Mucosa of stomach (tissue), 1 donor: ENCODE measurements around the gene TSC1.
A peak's percentile ranks its signal among the peaks of the same experiment; 100 is the strongest.
"Not testable (repeated sequence)": the region's sequence is repeated elsewhere in the genome, so short reads cannot be mapped to it uniquely, and the experiment has no call there.

Experiments used
- H3K27me3 ChIP-seq: one replicate; pipeline ENCODE4 v1.7.0; 2013; ENCODE audit warnings: mild to moderate bottlenecking, low read length; ENCODE audit not compliant: control insufficient read depth, insufficient read depth
- H3K36me3 ChIP-seq: one replicate; pipeline ENCODE4 v1.7.0; 2013; ENCODE audit warnings: low read length; ENCODE audit not compliant: control insufficient read depth, insufficient read depth
- H3K4me1 ChIP-seq: one replicate; pipeline ENCODE4 v1.7.0; 2013; ENCODE audit warnings: mild to moderate bottlenecking, low read length; ENCODE audit not compliant: control insufficient read depth, insufficient read depth
- H3K4me3 ChIP-seq: one replicate; pipeline ENCODE4 v1.7.0; 2013; ENCODE audit warnings: low read length
- H3K9ac ChIP-seq: one replicate; pipeline ENCODE4 v1.7.0; 2013; ENCODE audit warnings: mild to moderate bottlenecking, low read length, moderate library complexity
- H3K9me3 ChIP-seq: one replicate; pipeline ENCODE4 v1.7.0; 2013; ENCODE audit warnings: mild to moderate bottlenecking, low read length, moderate library complexity; ENCODE audit not compliant: control insufficient read depth
- donor health status: Pancreatic carcinoma.

TSC1 gene

DNA sequence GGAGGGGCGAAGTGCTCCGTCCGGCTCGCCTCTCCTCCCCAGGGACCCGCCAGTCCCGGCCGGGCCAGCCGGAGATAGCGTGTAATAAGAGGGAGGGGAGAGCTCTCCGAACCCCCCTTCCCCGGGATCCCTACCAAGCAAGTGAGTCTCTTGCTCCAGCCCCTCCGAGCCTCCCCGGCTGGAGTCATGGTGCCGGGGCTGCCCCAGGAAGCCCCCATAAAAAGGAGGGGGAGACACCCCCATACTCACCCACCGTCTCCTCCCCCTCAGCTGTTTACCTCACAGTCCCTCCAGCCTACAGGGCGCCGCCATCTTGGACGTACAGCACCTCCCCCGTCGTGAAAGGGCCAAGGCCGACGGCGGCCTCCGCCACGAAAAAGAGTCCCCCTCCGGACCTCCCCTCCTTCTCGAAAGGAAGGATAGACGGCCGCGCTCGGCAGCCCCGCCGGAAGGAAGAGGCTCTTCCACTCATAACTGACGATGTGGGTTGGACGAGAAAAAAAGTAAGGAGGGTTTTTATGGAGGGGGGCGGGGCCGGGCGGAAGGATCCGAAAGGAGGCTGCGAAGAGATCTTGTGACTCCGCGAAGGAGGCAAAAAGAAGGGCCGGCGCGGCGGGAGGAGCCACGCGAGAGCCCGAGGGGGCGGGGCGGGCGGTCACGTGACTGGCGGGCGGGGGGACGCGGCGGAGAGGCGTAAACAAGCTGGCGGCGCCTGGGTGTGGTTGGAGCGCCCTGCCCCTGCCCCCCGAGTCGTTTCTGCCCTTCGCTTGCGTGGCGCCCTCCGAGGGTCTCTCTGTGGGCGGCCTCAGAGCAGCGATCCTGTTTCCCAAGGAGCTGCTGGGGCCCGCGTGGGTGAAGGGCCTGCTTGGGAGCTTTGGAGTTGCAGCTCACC is at the start of gene TSC1:
TSC1 (minus strand) TSS at position 323 of the 892 bp plus-strand sequence. CDS start 15,744 bp downstream, outside the sequence.
- peak within 1 kb of the TSS; percentile 91 for H3K9ac ChIP-seq
- no peaks in the 10 kb centered on the region for H3K36me3 ChIP-seq
- H3K27me3 ChIP-seq = no peaks in the 10 kb centered on the region
- H3K9me3 ChIP-seq = no peaks in the 10 kb centered on the region
- peak within 1 kb of the TSS; percentile 87 for H3K4me3 ChIP-seq
- peaks cover 18% of the 10 kb centered on the region for H3K4me1 ChIP-seq

DNA sequence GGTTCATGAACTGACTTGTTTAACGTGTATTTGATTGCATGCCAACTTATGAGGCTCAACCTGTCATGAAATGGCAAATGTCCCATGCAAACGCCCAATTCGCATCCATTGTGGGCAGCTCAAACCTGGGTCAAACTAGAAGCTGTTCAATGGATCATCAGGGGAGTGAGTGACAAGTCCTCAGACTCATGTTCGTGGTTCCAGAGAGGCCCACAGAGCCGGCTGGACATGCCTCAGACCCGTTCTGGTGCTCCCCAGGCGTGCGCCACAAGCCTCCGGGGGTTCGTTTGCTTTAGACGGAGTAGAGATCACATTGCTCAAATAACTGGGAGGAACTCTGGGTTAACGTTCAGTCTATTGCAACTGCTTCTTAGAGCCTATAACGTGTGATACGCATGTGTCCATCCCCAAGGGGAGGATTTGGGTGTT is 49.1 kb upstream of the TSC1 start:
- Histone ChIP-seq H3K4me1 (peaks cover 22% of the 10 kb centered on the region), H3K27me3 (peaks cover 16% of the 10 kb centered on the region), H3K9ac (no peak overlapping the region), H3K36me3 (no peaks in the 10 kb centered on the region), H3K9me3 (no peaks in the 10 kb centered on the region), H3K4me3 (no peak overlapping the region)

GRCh38 chr9:132991351-132992300 is 47.2 kb upstream of the TSC1 start:
- Histone ChIP-seq H3K9me3 (no peaks in the 10 kb centered on the region), H3K4me3 (no peak overlapping the region), H3K4me1 (peaks cover 22% of the 10 kb centered on the region), H3K9ac (no peak overlapping the region), H3K27me3 (peaks cover 20% of the 10 kb centered on the region), H3K36me3 (no peaks in the 10 kb centered on the region)

DNA sequence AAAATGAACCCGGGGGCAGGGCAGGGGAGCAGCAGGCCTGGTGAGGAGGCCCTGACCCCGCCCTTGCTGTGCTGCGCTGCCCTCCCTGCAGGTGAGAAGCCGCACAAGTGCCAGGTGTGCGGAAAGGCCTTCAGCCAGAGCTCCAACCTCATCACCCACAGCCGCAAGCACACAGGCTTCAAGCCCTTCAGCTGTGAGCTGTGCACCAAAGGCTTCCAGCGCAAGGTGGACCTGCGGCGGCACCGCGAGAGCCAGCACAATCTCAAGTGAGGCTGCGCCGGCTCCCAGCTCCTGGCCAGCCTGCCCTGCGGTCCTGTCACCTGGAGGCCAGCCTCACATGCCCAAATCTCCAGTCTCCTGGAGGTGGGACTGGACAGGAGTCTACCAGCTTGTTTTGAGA is 46.4 kb upstream of the TSC1 start:
- Histone ChIP-seq H3K9ac (no peak overlapping the region), H3K4me3 (no peak overlapping the region), H3K27me3 (peaks cover 20% of the 10 kb centered on the region), H3K9me3 (no peaks in the 10 kb centered on the region), H3K4me1 (peaks cover 22% of the 10 kb centered on the region), H3K36me3 (no peaks in the 10 kb centered on the region)

GRCh38 chr9:132989998-132990557 is 45.7 kb upstream of the TSC1 start:
- Histone ChIP-seq H3K27me3 (peaks cover 20% of the 10 kb centered on the region), H3K4me1 (peaks cover 19% of the 10 kb centered on the region)
- H3K9ac ChIP-seq, H3K36me3 ChIP-seq, H3K9me3 ChIP-seq, H3K4me3 ChIP-seq: not testable (repeated sequence)

- peaks cover 14% of the 10 kb centered on the region for H3K4me1 ChIP-seq
- peaks cover 20% of the 10 kb centered on the region for H3K27me3 ChIP-seq
- H3K9ac ChIP-seq = no peak overlapping the region
- no peaks in the 10 kb centered on the region for H3K36me3 ChIP-seq
- no peaks in the 10 kb centered on the region for H3K9me3 ChIP-seq
- H3K4me3 ChIP-seq = no peak overlapping the region
Observed at GRCh38 chr9:132989414-132989996, 45.1 kb upstream of the TSC1 start.

DNA sequence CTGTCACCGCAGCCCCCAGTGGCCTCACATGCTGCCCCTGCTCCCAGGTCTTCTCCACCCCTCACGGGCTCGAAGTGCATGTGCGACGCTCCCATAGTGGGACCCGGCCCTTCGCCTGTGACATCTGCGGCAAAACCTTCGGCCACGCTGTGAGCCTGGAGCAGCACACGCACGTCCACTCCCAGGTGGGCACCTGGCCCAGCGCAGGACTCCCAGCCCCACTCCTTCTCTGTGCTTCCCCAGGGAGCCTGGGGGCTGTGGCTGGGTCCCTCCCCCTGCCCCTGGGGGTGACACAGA is 44.5 kb upstream of the TSC1 start:
- no peaks in the 10 kb centered on the region for H3K9me3 ChIP-seq
- no peaks in the 10 kb centered on the region for H3K36me3 ChIP-seq
- no peak overlapping the region for H3K9ac ChIP-seq
- peaks cover 20% of the 10 kb centered on the region for H3K27me3 ChIP-seq
- peaks cover 8% of the 10 kb centered on the region for H3K4me1 ChIP-seq
- no peak overlapping the region for H3K4me3 ChIP-seq

DNA sequence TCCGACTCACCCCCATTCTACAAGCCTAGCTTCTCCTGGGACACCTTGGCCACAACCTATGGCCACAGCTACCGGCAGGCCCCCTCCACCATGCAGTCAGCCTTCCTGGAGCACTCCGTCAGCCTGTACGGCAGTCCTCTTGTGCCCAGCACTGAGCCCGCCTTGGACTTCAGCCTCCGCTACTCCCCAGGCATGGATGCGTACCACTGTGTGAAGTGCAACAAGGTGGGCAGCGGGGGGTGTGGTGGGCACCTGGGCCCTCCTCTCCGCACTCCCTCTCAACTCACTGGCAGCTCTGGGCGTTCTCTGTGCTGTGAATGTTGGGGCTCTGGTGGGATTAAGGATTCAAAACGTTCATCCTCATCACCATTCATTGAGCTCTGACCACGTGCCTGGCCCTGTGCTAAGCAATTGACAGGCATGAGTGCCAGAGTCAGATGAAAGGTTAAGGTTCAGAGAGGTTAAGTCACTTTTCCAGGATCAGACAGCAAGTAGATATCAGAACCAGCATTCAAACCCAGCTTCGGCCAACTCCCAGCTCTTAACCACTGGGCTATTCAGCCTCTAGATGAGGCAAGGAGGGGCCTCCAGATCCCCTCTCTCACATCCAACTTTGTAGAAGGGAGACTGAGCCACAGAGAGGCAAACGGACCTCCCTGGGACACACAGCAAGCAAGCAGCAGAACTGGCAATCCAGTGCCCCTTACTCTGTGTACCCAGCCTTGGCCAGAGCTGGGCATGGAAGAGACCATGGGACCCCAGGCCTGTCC is 44.0 kb upstream of the TSC1 start:
- no peak overlapping the region for H3K9ac ChIP-seq
- H3K9me3 ChIP-seq = no peaks in the 10 kb centered on the region
- H3K4me3 ChIP-seq = no peak overlapping the region
- H3K27me3 ChIP-seq = peaks cover 17% of the 10 kb centered on the region
- peaks cover 3% of the 10 kb centered on the region for H3K4me1 ChIP-seq
- H3K36me3 ChIP-seq = no peaks in the 10 kb centered on the region

DNA sequence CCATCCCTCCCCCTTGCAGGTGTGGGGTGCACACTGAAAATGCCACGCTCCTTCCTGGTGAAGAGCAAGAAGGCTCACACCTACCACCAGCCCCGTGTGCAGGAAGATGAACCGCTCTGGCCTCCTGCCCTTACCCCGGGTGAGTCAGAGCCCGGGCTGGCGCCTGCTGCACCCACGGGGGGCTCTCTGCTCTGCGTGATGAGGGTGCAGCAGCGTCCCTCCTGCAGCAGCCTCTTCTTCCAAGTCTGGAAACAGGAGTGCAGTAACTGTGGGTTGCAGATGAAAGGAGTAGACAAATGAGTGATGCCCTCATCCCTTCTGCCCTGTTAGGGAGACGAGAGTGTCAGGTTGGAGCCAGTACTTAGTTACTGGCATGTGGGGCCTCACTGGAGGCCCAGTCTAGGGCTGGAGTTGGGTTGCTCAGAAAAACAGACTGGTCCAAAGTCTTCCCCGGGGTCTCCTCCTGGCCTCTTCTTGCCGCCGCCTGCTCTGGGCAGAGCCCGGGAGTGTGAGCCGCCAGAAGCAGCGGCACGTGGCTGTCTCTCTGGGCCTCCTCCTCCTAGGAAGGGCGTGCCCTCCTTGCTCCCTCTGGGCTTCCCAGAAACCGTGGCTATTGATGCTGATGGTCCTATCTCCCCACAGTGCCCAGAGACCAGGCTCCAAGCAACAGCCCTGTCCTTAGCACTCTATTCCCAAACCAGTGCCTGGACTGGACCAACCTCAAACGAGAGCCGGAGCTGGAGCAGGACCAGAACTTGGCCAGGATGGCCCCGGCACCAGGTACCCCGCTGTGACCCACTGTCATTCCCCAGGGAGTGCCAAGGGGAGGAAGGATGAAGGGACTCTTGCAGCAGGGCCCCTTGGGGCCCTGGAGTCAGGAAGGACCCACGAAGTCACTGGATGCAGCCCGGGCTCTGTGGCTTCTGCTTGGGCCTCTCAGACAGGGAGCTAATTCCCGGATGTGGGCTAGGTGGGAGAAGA is 42.5 kb upstream of the TSC1 start:
- Histone ChIP-seq H3K36me3 (no peaks in the 10 kb centered on the region), H3K9ac (no peak overlapping the region), H3K4me1 (no peaks in the 10 kb centered on the region), H3K27me3 (peaks cover 14% of the 10 kb centered on the region), H3K9me3 (no peaks in the 10 kb centered on the region), H3K4me3 (no peak overlapping the region)

GRCh38 chr9:132986114-132986513 is 41.7 kb upstream of the TSC1 start:
- Histone ChIP-seq H3K9ac (no peak overlapping the region), H3K4me3 (no peak overlapping the region), H3K36me3 (no peaks in the 10 kb centered on the region), H3K4me1 (no peaks in the 10 kb centered on the region), H3K9me3 (no peaks in the 10 kb centered on the region), H3K27me3 (peaks cover 11% of the 10 kb centered on the region)
